GM19023 (cell line): Measurements from ENCODE around the gene TMEM121B.

Source experiments
- ATAC-seq: cut with Tn5 transposase; IDR thresholded peaks from one replicate; pipeline ENCODE4 v1.9.1; 2021; ENCODE audit warnings: mild to moderate bottlenecking, moderate library complexity; ENCODE audit not compliant: unreplicated experiment

TMEM121B gene

DNA sequence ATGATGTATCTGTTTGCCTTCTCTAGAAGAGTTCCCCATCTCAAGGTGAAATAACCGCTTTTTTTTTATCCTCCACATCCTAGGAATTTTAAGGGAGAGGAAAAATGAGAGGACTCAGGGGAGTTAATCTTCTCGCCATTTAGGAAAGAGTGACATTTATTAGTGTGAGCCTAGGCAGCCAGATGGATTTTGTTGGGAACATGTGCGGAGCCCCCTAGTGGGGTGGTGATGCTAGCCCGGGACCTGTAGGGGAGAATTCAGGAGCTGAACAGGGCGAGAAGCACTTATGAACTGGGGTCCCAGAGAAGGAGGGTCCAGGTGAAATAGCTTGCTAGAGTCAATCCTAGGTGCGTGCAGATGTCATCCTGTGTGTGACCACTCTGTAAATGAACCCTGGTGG lies 25.6 kb downstream of the TMEM121B start:
- no peak for ATAC-seq

DNA sequence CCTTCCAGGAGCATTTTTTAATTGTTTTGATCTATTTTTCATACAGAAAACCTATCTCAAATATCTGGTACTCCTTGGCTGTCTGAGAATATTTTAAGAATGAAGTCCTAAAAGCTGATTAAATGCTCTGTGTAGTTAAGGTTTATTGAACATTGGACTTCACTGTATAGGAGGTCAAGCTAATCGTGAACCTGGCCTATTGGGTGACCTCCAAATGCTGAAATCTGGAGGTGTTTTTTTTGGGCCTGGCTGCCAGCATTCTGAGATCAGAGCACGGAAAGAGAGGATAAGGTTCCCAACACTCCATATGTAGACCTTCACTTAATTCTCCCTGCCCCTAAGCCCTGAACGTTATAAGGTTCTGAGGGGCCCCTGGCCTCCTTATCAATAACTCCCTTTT lies 28.1 kb downstream of the TMEM121B start:
- ATAC-seq = no peak

DNA sequence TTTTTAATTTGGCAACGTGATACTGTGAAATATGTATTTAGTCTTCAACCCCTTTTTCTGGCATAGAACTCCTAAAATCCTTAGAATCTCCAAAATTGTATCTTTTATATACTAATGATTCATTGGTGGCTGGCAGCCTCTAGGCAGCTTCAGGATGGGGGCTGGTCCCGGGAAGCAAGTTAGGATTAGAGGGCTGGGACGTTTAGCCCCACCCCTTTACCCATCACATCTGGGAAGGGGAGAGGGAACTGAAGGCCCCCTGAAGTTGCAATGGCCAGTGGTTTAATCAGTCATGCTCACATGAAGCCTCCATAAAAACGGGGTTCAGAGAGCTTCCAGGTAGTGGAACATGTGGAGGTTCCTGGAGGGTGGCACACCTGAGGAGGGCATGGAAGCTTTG lies 29.3 kb downstream of the TMEM121B start:
- ATAC-seq = no peak

- ATAC-seq = no peak
Measured at GRCh38 chr22:17090550-17090949, 30.6 kb downstream of the TMEM121B start.

- no peak for ATAC-seq
Measured at GRCh38 chr22:17087498-17088131, 33.5 kb downstream of the TMEM121B start.

DNA sequence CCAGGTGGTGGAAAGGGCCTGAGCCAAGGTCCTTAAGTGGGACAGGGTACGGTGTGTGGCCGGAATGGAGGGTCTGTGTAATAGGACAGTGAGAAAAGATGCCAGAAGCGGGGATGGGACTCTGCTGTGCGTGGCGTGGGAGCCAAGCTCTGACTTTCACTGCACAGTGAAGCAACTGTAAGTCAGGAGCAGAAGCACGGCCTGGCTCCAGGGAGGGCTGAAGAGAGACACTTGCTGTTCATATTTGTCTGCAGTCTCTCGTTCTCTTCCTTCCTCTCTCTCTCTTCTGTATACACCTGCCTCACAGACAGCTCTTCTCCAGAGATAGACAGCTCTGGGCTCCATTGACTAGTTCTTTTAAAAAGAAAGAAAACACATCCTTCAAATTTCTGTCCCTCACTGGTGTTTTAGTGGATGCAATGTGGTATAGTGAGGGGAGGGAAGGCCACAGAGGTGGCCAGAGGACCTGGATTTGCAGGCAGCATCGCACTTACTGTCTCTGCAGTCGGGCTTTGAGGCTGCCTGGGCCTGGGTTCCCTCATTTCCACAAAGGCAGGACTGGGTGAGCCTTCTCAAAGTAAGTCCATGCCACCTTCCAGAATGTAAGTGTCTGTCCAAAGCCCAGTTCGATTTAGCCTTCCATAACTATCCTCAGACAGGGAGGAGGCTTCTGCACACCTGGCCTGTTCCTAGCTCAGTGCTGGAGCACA lies 34.2 kb downstream of the TMEM121B start:
- no peak for ATAC-seq

DNA sequence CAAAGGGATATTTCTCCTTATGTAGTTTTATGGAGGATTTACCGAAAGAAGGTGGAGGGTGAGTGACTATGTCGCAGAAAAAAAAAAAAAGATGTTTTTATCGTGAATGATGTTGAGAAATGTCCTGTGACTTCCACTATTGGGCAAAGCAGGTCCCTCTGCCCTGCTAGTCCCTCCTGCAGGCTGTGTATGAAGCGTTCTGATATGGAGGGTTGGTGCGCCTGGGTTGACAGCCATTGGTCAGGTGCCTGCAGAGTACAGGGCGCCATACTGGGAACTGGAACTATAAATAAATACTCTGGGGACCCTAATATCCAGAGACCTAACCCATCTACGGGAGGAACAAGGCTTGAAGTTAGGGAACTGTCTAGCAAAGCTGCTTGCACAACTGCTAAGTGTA lies 34.9 kb downstream of the TMEM121B start:
- no peak for ATAC-seq

GRCh38 chr22:17085277-17086181 lies 35.6 kb downstream of the TMEM121B start:
- ATAC-seq = peak; percentile 25

GRCh38 chr22:17084554-17085276 lies 36.4 kb downstream of the TMEM121B start, which contains the start of gene IL17RA:
Gene IL17RA, plus strand, starts transcription at chr22:17085000. Its CDS starts 92 bp downstream, at chr22:17085092.
- peak; percentile 90 for ATAC-seq

DNA sequence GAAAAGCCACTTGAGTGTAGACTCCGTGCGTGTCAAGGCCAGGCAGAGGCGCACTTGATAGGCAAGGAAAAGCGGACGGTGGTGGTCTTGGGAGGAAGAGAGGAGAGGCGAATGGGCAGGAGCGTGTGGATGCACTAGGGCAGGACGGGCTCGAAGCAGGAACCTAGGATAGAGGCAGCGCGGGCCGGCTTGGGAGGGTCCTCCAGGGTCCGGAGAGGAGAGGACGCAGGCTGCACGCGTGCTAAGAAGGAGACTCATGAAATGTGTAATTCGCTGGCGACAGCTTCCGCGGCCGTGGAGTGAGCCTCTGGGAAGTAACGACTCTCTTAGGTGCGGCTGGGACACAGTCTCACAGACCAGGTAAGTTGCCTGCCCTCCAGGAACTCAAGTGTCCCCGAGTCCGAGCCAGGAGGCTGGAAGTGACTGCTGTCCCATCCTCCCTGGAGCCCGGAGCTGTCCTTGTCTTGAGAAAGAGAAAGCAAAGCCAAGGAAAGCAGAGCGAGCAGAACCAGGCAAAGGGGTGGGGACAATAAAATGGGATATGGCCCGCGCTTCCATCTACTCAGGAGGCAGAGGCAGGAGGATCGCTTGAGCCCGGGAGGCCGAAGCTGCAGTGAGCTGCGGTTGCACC lies 37.2 kb downstream of the TMEM121B start:
- ATAC-seq = no peak

DNA sequence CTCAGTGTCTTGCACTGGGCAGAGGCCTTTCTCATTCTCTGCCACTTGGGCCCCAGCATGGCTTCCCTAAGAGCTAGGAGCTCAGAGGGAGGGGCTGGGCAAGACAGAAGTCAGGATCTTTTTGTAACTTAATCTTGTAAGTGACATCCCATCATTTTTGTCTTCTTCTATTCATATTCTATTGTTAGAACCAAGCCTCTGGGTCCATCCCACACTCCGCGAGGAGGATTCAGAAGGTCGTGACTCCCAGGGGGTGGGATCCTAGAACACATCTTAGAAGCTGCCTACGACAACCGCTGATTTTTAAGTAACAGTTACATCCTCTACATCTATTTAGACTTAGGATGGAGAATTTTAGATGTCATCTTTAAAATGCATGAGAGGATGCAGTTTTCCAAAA lies 37.9 kb downstream of the TMEM121B start:
- no peak for ATAC-seq

DNA sequence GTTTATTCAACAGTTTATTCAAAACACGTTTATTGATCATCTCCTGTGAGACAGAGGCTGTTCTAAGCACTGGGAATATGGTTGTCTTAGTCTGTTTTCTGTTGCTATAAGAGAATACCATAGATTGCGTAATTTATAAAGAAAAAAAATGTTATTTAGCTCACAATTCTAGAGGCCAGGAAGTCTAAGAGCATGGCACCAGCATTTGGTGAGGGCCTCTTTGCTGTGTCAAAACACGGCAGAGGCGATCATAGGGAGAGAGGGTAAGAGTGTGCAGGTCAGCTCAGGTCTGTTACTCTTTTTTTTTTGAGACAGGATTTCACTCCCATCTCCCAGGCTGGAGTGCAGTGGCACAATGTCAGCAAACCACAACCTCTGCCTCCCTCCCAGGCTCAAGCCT lies 41.6 kb downstream of the TMEM121B start:
- no peak for ATAC-seq

DNA sequence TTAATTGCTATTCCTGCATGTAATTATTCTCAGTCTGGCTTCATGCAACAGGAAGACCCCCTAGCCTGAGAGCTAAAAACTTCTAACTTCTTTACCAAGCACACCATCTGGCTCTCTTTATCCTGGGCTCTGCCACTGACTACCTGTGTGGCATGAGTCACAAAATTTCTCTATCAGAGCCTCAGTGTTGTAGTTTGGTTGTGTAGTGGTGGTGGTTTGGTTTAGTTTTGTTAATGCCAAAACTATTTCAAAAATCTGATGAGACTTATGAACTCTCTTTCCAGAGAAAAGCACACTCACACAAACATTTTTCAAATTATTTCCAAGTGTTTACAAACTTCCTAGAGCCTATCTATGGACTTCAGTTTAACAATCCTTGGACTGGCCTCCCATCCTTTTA lies 43.9 kb downstream of the TMEM121B start:
- no peak for ATAC-seq

GRCh38 chr22:17074648-17075002 lies 46.5 kb downstream of the TMEM121B start:
- ATAC-seq = no peak

DNA sequence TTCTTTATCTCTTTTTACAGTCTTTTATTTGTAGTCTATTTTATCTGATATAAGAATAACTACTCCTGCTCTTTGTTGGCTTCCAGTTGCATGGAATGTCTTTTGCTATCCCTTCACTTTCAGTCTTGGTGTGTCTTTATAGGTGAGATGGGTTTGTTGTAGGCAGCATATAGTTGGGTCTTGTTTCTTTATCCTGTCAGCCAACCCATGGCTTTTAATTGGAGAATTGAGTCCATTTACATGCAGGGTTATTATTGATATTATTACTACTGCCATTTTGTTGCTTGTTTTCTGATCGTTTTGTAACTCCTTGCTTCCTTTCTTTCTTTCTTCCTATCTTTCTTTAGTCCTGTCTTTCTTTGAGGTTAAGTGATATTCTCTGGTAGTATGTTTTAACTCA lies 48.3 kb downstream of the TMEM121B start:
- ATAC-seq = no peak
